Natural killer cell (primary cell): Measurements from ENCODE around the gene PPFIBP2. TPM values are rescaled to one million over a fixed set of nuclear protein-coding genes. Genes with fewer than 3 reads are reported as not detected.

ENCODE experiments used
- ATAC-seq, 3 donors: fragments of 150-1000 bp in 2 of 3; fragments of 200-7000 bp in 1 of 3; cut with Tn5 transposase; 1 replicate in 1 of 3; 2 replicates in 2 of 3; pipeline ENCODE4 v1.10.0; 2021; ENCODE audit warnings: mild to moderate bottlenecking in 2 of 3, moderate library complexity in 2 of 3
- DNase-seq, 2 donors: peaks; one replicate each; pipeline versions ENCODE4 v3.0.0 to v3.0.0-alpha.2; 2013 to 2021; ENCODE audit warnings: mixed read lengths in 1 of 2
- H3K27ac ChIP-seq: one replicate; pipeline ENCODE4 v1.5.1; 2013; ENCODE audit warnings: mild to moderate bottlenecking, low read length
- H3K27me3 ChIP-seq: one replicate; pipeline ENCODE4 v1.6.1; 2013; ENCODE audit warnings: low read length; ENCODE audit not compliant: control insufficient read depth, insufficient read depth
- H3K36me3 ChIP-seq: one replicate; pipeline ENCODE4 v1.6.1; 2013; ENCODE audit warnings: low read length; ENCODE audit not compliant: control insufficient read depth, insufficient read depth
- H3K4me1 ChIP-seq: one replicate; pipeline ENCODE4 v1.6.1; 2013; ENCODE audit warnings: low read length; ENCODE audit not compliant: control insufficient read depth, insufficient read depth
- H3K4me3 ChIP-seq: one replicate; pipeline ENCODE4 v1.5.1; 2013; ENCODE audit warnings: low read length
- H3K9me3 ChIP-seq: one replicate; pipeline ENCODE4 v1.6.1; 2013; ENCODE audit warnings: low read length; ENCODE audit not compliant: control insufficient read depth, insufficient read depth
- H3K27ac Mint-ChIP-seq, 2 donors: one replicate each; pipeline ENCODE4 v1.8.0; 2022; ENCODE audit warnings: mild to moderate bottlenecking in 2 of 2, mixed read lengths in 2 of 2, moderate library complexity in 1 of 2
- H3K27me3 Mint-ChIP-seq, 2 donors: one replicate each; pipeline ENCODE4 v1.8.0; 2022; ENCODE audit warnings: low read depth in 2 of 2, mixed read lengths in 2 of 2
- H3K36me3 Mint-ChIP-seq: one replicate; pipeline ENCODE4 v1.8.0; 2022; ENCODE audit warnings: mixed read lengths
- H3K4me1 Mint-ChIP-seq, 2 donors: one replicate each; pipeline ENCODE4 v1.8.0; 2022; ENCODE audit warnings: mixed read lengths in 2 of 2
- H3K4me3 Mint-ChIP-seq: one replicate; pipeline ENCODE4 v1.8.0; 2022; ENCODE audit warnings: mild to moderate bottlenecking, moderate library complexity, mixed read lengths
- H3K9me3 Mint-ChIP-seq, 2 donors: one replicate each; pipeline ENCODE4 v1.8.0; 2022; ENCODE audit warnings: mixed read lengths in 2 of 2
- WGBS: methylation state at CpG from one replicate; pipeline ENCODE4 v1.1.7; 2013; ENCODE audit warnings: missing lambda C conversion rate; ENCODE audit not compliant: insufficient coverage; 5-methylcytosine and 5-hydroxymethylcytosine counted together
- intact Hi-C: fragments of 100-400 bp; cut with micrococcal nuclease; formaldehyde crosslinking; loops from one replicate; pipeline ENCODE4 v1.14.2; 2022
- total RNA-seq, 4 donors: library from RNA; stranded (reverse); fragments of 120-200 nt in 1 of 4; gene quantifications; one replicate each; pipeline versions ENCODE4 v1.2.3 to v1.2.4, GENCODE V29; 2013 to 2022
- TF ChIP-seq, protein P1 (sequence below): fragments of 200-600 bp; IDR thresholded peaks from one replicate; pipeline ENCODE4 v1.8.0; 2022; ENCODE audit warnings: antibody characterized with exemption

PPFIBP2 gene
- total RNA-seq, 3 donors from 2014 or later (not counting 1 experiment from before 2014, with no cell fraction given), result 15.1 to 23.7 (median 23.1) TPM

DNA sequence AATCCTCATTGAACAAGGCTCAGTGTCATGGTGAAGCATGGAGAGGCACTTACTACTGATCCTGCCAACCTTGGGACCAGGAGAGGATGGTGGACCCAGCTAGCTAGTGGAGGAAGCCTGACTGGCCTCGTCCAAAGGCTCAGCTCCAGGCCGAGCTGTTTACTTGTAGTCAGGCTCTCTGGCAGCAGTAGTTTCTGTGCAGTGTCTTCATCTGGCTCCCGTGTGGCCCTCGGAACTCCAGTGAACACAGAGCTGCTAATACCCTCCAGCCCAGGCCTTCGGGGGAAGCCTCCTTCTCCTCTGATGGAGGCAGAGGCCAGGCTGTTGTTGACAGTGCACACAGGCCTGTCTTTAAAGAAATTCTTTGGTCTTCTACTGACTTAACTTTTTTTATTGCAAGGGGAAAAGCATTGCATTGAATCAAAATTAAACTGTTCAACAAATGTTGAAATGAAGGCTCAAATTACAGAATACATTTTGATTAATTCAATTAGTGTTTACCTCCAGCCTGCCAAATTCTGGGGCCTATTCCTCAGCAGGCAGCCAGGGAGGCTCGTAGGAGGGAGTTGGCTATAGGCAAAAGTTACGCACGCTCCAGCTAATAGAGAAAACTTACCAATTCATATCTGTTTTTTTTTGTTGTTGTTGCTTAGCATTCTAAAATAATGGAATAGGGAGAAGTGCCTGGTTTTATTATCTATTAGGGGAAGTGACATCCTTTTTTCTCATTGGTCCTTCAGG lies 18.8 kb downstream of the PPFIBP2 start:
- 79% methylated on average over 8 of the region's 8 CpGs for WGBS
- peaks cover 0 to 5% of the 10 kb centered on the region in 2 donors for H3K27me3 Mint-ChIP-seq
- H3K4me1 ChIP-seq, result peaks cover 26% of the 10 kb centered on the region
- peaks cover 19 to 59% of the 10 kb centered on the region in 2 donors for H3K4me1 Mint-ChIP-seq
- no peak overlapping the region for H3K27ac ChIP-seq
- H3K36me3 ChIP-seq, result no peaks in the 10 kb centered on the region
- H3K4me3 ChIP-seq, result no peak overlapping the region
- intact Hi-C loops, result no loop called here
- H3K27me3 ChIP-seq, result no peaks in the 10 kb centered on the region
- ATAC-seq (no peak), DNase-seq (no peak)
- no peak overlapping the region for H3K27ac Mint-ChIP-seq
- no peaks in the 10 kb centered on the region for H3K36me3 Mint-ChIP-seq
- no peaks in the 10 kb centered on the region for H3K9me3 Mint-ChIP-seq
- H3K9me3 ChIP-seq, result no peaks in the 10 kb centered on the region
- no peak overlapping the region for H3K4me3 Mint-ChIP-seq
- TF ChIP-seq, protein P1, sequence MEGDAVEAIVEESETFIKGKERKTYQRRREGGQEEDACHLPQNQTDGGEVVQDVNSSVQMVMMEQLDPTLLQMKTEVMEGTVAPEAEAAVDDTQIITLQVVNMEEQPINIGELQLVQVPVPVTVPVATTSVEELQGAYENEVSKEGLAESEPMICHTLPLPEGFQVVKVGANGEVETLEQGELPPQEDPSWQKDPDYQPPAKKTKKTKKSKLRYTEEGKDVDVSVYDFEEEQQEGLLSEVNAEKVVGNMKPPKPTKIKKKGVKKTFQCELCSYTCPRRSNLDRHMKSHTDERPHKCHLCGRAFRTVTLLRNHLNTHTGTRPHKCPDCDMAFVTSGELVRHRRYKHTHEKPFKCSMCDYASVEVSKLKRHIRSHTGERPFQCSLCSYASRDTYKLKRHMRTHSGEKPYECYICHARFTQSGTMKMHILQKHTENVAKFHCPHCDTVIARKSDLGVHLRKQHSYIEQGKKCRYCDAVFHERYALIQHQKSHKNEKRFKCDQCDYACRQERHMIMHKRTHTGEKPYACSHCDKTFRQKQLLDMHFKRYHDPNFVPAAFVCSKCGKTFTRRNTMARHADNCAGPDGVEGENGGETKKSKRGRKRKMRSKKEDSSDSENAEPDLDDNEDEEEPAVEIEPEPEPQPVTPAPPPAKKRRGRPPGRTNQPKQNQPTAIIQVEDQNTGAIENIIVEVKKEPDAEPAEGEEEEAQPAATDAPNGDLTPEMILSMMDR, result no peak

DNA sequence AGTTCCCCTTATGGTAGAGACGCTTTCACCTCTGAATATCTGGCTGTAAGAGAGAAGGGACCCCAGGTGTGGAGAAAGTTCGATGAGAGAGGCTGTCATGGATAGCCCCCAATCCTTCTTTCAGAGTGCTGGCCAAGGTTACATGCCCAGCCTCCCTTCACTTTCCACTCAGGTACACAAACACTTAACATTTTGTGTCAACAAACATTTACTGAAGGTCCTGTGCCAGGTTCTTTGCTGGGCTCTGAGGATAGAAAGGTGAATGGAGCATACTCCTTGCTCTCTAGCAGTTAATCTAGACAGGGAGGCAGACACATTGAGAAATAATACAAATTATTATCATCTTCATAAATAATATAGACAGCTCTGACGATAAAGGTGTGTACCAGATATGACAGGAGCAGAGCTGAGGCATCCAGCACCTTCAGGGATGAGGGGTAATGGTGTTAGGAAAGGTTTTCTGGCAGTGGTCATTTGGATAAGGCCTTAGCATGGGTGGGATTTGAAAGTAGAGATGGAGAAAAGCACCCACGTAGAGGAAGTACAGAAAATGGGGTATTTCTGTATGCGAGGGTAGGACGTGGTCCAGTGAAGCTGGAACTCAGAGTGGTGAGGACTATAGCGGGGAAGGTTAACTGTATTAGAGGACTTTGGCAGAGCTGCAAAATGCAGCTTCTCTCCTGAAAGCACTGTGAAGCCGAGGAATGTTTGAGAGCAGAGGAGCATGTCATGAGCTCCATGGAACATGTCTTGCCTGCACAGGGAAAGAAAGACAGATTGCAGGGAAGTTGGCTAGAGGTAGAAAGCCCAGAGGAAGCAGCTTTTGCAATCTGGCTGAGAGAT lies 19.6 kb downstream of the PPFIBP2 start:
- no peak for DNase-seq
- Mint-ChIP-seq H3K4me3 (no peak overlapping the region), H3K4me1 (peaks cover 19 to 59% of the 10 kb centered on the region in 2 donors), H3K36me3 (no peaks in the 10 kb centered on the region), H3K27me3 (peaks cover 0 to 5% of the 10 kb centered on the region in 2 donors), H3K27ac (no peak overlapping the region), H3K9me3 (no peaks in the 10 kb centered on the region)
- H3K4me1 ChIP-seq, result peaks cover 28% of the 10 kb centered on the region
- WGBS, result 87% methylated on average over 8 of the region's 8 CpGs
- intact Hi-C loops, result no loop called here
- H3K9me3 ChIP-seq, result no peaks in the 10 kb centered on the region
- no peak overlapping the region for H3K4me3 ChIP-seq
- H3K36me3 ChIP-seq, result no peaks in the 10 kb centered on the region
- TF ChIP-seq, protein P1, result no peak
- no peaks in the 10 kb centered on the region for H3K27me3 ChIP-seq
- H3K27ac ChIP-seq, result no peak overlapping the region
- ATAC-seq, result no peak

DNA sequence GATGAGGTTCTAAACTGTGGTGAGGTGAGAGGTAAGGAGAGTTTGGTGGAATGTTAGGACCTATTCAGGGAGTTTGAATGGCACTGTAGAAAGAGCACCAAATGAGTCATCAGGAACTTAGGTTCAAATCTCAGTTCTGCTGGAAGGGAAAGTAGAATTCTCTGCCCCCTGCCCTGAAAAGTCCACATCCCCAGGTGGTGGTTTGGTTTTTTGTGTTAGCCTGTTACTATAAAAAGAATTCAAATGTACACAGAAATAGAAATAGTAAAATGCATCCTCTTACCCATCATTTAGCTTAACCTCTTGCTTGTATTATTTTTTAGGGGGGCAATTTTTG lies 20.2 kb downstream of the PPFIBP2 start:
- Mint-ChIP-seq H3K4me3 (no peak overlapping the region), H3K36me3 (no peaks in the 10 kb centered on the region), H3K27me3 (peaks cover 0 to 5% of the 10 kb centered on the region in 2 donors), H3K27ac (no peak overlapping the region), H3K9me3 (no peaks in the 10 kb centered on the region), H3K4me1 (peaks cover 20 to 60% of the 10 kb centered on the region in 2 donors)
- Histone ChIP-seq H3K4me3 (no peak overlapping the region), H3K27ac (no peak overlapping the region), H3K4me1 (peaks cover 28% of the 10 kb centered on the region), H3K27me3 (no peaks in the 10 kb centered on the region), H3K36me3 (no peaks in the 10 kb centered on the region), H3K9me3 (no peaks in the 10 kb centered on the region)
- intact Hi-C loops, result no loop called here
- TF ChIP-seq, protein P1, result no peak
- ATAC-seq (no peak), DNase-seq (no peak)
